Neural cell (in vitro differentiated cells): ENCODE results near the gene CLTRN. TPM values are rescaled to one million over a fixed set of nuclear protein-coding genes. Genes with fewer than 3 reads are reported as not detected.

Experiments
- H2AFZ ChIP-seq: fragments of 200-600, 300-800 bp; sonication (generic), shearing (Covaris generic); 2 replicates; pipeline ENCODE4 v1.6.0; 2014; ENCODE audit warnings: low read depth, mild to moderate bottlenecking, antibody characterized with exemption, low read length, moderate library complexity
- H3F3A ChIP-seq: fragments of 200-600 bp; shearing (Covaris generic); 2 replicates; pipeline ENCODE4 v1.6.1; 2016; ENCODE audit warnings: mild to moderate bottlenecking, moderate library complexity, mixed read lengths, antibody characterized with exemption, low read length; ENCODE audit not compliant: insufficient read depth, poor library complexity, severe bottlenecking
- H3K27ac ChIP-seq: fragments of 200-600, 300-800 bp; sonication (generic), shearing (Covaris generic); 2 replicates; pipeline ENCODE4 v1.5.1; 2014; ENCODE audit warnings: mild to moderate bottlenecking, low read length, moderate library complexity
- H3K27me3 ChIP-seq: fragments of 300-800, 200-600 bp; sonication (generic), shearing (Covaris generic); 2 replicates; pipeline ENCODE4 v1.6.0; 2014; ENCODE audit warnings: mild to moderate bottlenecking, low read depth, low read length, moderate library complexity; ENCODE audit not compliant: insufficient read depth
- H3K36me3 ChIP-seq: fragments of 300-800, 200-600 bp; sonication (generic), shearing (Covaris generic); 2 replicates; pipeline ENCODE4 v1.5.1; 2014; ENCODE audit warnings: mild to moderate bottlenecking, antibody characterized with exemption, low read length, moderate library complexity; ENCODE audit not compliant: insufficient read depth
- H3K4me2 ChIP-seq: fragments of 300-800, 200-600 bp; sonication (generic), shearing (Covaris generic); 2 replicates; pipeline ENCODE4 v1.6.0; 2014; ENCODE audit warnings: mild to moderate bottlenecking, low read length
- H3K4me3 ChIP-seq: fragments of 300-800, 200-600 bp; sonication (generic), shearing (Covaris generic); 2 replicates; pipeline ENCODE4 v1.5.1; 2014; ENCODE audit warnings: mild to moderate bottlenecking, low read length, moderate library complexity
- H3K79me2 ChIP-seq: fragments of 200-600 bp; shearing (Covaris generic); replicated peaks from 2 replicates; pipeline ENCODE4 v1.6.0; 2014; ENCODE audit warnings: mild to moderate bottlenecking, low read length, moderate library complexity; ENCODE audit not compliant: insufficient read depth
- H3K9ac ChIP-seq: fragments of 300-800, 200-600 bp; sonication (generic), shearing (Covaris generic); 2 replicates; pipeline ENCODE4 v1.6.1; 2016; ENCODE audit warnings: mild to moderate bottlenecking, low read length, mixed read lengths
- H3K9me2 ChIP-seq: fragments of 200-600 bp; shearing (Covaris generic); 2 replicates; pipeline ENCODE4 v1.6.1; 2016; ENCODE audit warnings: mild to moderate bottlenecking, low read length, mixed read lengths; ENCODE audit not compliant: insufficient read depth
- H3K9me3 ChIP-seq: fragments of 200-600, 300-800 bp; sonication (generic), shearing (Covaris generic); 2 replicates; pipeline ENCODE4 v1.6.1; 2016; ENCODE audit warnings: mild to moderate bottlenecking, mixed run types, low read length, moderate library complexity, mixed read lengths
- H4K20me1 ChIP-seq: fragments of 200-600 bp; shearing (Covaris generic); 2 replicates; pipeline ENCODE4 v1.6.1; 2016; ENCODE audit warnings: mild to moderate bottlenecking, mixed run types; ENCODE audit not compliant: insufficient read depth
- EP300 ChIP-seq: fragments of 450-650 bp; conservative IDR thresholded peaks from 2 replicates; pipeline ENCODE4 v1.6.1; 2014; ENCODE audit warnings: antibody characterized with exemption, mild to moderate bottlenecking, moderate library complexity; ENCODE audit not compliant: poor library complexity, severe bottlenecking
- EZH2 ChIP-seq: fragments of 200-600, 300-800 bp; shearing (Covaris generic), sonication (generic); IDR thresholded peaks from 2 replicates; pipeline ENCODE4 v1.6.1; 2014; ENCODE audit warnings: antibody characterized with exemption, low read length, borderline replicate concordance, mild to moderate bottlenecking; ENCODE audit not compliant: insufficient read depth, poor library complexity, severe bottlenecking
- MXI1 ChIP-seq: fragments of 450-650 bp; conservative IDR thresholded peaks from 2 replicates; pipeline ENCODE4 v1.6.1; 2014; ENCODE audit warnings: antibody characterized with exemption, mild to moderate bottlenecking; ENCODE audit not compliant: poor library complexity, severe bottlenecking
- POLR2AphosphoS5 ChIP-seq: IDR thresholded peaks from 2 replicates; pipeline ENCODE4 v1.6.1; 2012
- RAD21 ChIP-seq: fragments of 450-650 bp; conservative IDR thresholded peaks from 2 replicates; pipeline ENCODE4 v1.6.1; 2014; ENCODE audit warnings: antibody characterized with exemption, mild to moderate bottlenecking, moderate library complexity
- SMC3 ChIP-seq: fragments of 450-650 bp; conservative IDR thresholded peaks from 2 replicates; pipeline ENCODE4 v1.6.1; 2014; ENCODE audit warnings: antibody characterized with exemption, mild to moderate bottlenecking, moderate library complexity; ENCODE audit not compliant: poor library complexity
- TAF1 ChIP-seq: IDR thresholded peaks from 2 replicates; pipeline ENCODE4 v1.6.1; 2012; ENCODE audit warnings: low read depth
- polyA plus RNA-seq: library from polyadenylated mRNA; depleted of rRNA; stranded (reverse); fragments of >200 nt; gene quantifications from 2 replicates; pipeline ENCODE4 v1.2.3, GENCODE V29; 2014
- TF ChIP-seq, protein P1 (sequence below): IDR thresholded peaks from 2 replicates; pipeline ENCODE4 v1.6.1; 2012; ENCODE audit warnings: borderline replicate concordance
- TF ChIP-seq, protein P2 (sequence below): fragments of 450-650 bp; IDR thresholded peaks from 2 replicates; pipeline ENCODE4 v1.5.1; 2014; ENCODE audit warnings: antibody characterized with exemption, mild to moderate bottlenecking, moderate library complexity; ENCODE audit not compliant: poor library complexity, severe bottlenecking

The CLTRN gene
- polyA plus RNA-seq, 1 donor from 2014 or later: 2.2 TPM

DNA sequence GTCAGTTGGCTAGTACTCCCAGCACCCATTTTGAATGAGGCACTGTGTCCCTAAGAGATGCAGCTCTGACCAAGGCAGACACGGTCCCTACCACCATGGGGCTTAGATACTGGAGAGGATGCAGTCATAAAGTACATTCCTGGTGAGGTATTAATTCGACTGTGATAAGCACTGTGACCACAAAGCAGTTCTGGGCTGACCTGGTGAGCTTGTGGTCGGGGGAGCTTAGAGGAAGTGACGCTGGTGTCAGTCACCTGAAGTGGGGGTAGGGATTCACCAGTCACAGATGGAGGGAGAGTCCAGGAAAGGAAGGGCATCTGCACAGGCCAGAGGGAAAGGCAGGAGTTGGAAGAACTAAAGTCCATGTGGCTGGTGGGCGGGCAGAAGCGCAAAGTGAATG, 15.8 kb upstream of the CLTRN start:
- Histone ChIP-seq H3K27me3 (no peaks in the 10 kb centered on the region), H3K79me2 (peaks cover 25% of the 10 kb centered on the region), H4K20me1 (no peaks in the 10 kb centered on the region), H3F3A (no peaks in the 10 kb centered on the region), H2AFZ (no peak overlapping the region), H3K4me2 (no peak overlapping the region), H3K9ac (no peak overlapping the region), H3K36me3 (no peaks in the 10 kb centered on the region), H3K4me3 (no peak overlapping the region), H3K9me3 (no peaks in the 10 kb centered on the region), H3K9me2 (no peaks in the 10 kb centered on the region), H3K27ac (no peak overlapping the region)
- TF ChIP-seq EZH2: no peak

DNA sequence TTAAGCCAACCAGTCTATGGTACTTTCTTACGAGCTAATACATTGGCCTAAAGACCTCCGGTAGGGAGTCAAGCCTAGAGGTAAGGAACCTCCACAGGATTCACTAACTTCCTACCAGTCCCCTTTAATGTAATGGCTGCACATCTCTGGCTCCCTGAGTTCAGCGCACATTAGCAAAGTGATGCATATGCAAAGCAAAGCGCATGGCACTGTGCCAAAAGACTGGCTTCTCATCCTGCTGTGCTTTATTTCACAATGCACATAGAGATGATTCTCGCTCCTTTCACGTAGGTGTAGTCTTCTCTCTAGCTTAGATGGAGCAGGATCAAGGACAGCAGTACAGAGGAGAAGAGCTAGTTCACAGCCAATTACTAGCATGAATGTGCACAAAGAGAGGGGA, 14.6 kb upstream of the CLTRN start:
- H3K9ac ChIP-seq: no peak overlapping the region
- H3K79me2 ChIP-seq: peaks cover 25% of the 10 kb centered on the region
- H3F3A ChIP-seq: no peaks in the 10 kb centered on the region
- H3K27me3 ChIP-seq: no peaks in the 10 kb centered on the region
- H3K9me3 ChIP-seq: no peaks in the 10 kb centered on the region
- H3K9me2 ChIP-seq: no peaks in the 10 kb centered on the region
- H3K4me3 ChIP-seq: no peak overlapping the region
- H4K20me1 ChIP-seq: no peaks in the 10 kb centered on the region
- TF ChIP-seq EP300 (no peak), SMC3 (no peak), RAD21 (no peak), TAF1 (no peak), MXI1 (no peak), EZH2 (no peak), POLR2AphosphoS5 (no peak)
- TF ChIP-seq, protein P1, sequence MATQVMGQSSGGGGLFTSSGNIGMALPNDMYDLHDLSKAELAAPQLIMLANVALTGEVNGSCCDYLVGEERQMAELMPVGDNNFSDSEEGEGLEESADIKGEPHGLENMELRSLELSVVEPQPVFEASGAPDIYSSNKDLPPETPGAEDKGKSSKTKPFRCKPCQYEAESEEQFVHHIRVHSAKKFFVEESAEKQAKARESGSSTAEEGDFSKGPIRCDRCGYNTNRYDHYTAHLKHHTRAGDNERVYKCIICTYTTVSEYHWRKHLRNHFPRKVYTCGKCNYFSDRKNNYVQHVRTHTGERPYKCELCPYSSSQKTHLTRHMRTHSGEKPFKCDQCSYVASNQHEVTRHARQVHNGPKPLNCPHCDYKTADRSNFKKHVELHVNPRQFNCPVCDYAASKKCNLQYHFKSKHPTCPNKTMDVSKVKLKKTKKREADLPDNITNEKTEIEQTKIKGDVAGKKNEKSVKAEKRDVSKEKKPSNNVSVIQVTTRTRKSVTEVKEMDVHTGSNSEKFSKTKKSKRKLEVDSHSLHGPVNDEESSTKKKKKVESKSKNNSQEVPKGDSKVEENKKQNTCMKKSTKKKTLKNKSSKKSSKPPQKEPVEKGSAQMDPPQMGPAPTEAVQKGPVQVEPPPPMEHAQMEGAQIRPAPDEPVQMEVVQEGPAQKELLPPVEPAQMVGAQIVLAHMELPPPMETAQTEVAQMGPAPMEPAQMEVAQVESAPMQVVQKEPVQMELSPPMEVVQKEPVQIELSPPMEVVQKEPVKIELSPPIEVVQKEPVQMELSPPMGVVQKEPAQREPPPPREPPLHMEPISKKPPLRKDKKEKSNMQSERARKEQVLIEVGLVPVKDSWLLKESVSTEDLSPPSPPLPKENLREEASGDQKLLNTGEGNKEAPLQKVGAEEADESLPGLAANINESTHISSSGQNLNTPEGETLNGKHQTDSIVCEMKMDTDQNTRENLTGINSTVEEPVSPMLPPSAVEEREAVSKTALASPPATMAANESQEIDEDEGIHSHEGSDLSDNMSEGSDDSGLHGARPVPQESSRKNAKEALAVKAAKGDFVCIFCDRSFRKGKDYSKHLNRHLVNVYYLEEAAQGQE: no peak
- TF ChIP-seq, protein P2, sequence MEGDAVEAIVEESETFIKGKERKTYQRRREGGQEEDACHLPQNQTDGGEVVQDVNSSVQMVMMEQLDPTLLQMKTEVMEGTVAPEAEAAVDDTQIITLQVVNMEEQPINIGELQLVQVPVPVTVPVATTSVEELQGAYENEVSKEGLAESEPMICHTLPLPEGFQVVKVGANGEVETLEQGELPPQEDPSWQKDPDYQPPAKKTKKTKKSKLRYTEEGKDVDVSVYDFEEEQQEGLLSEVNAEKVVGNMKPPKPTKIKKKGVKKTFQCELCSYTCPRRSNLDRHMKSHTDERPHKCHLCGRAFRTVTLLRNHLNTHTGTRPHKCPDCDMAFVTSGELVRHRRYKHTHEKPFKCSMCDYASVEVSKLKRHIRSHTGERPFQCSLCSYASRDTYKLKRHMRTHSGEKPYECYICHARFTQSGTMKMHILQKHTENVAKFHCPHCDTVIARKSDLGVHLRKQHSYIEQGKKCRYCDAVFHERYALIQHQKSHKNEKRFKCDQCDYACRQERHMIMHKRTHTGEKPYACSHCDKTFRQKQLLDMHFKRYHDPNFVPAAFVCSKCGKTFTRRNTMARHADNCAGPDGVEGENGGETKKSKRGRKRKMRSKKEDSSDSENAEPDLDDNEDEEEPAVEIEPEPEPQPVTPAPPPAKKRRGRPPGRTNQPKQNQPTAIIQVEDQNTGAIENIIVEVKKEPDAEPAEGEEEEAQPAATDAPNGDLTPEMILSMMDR: no peak
- H3K4me2 ChIP-seq: no peak overlapping the region
- H3K36me3 ChIP-seq: no peaks in the 10 kb centered on the region
- H3K27ac ChIP-seq: no peak overlapping the region
- no peak overlapping the region for H2AFZ ChIP-seq

DNA sequence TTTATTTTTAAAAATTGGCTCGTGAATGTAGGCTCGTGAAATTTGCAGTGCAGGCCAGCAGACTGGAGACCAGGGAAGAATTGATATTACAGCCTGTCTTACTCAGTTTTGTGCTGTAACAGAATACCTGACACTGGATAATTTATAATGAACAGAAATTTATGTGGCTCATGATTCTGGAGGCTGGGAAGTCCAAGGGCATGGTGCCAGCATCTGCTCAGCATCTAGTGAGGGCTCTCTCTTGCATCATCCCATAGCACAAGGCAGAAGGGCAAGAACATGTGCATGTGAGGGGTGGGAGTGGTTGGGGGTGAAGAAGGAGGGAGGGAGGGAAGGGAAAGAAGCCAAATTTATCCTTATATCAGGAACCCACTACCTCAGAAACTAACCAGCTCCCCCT, 13.7 kb upstream of the CLTRN start:
- Histone ChIP-seq H3K4me3 (no peak overlapping the region), H2AFZ (no peak overlapping the region), H4K20me1 (no peaks in the 10 kb centered on the region), H3K9ac (no peak overlapping the region), H3K4me2 (no peak overlapping the region), H3K27ac (no peak overlapping the region), H3K9me3 (no peaks in the 10 kb centered on the region), H3K36me3 (no peaks in the 10 kb centered on the region), H3K9me2 (no peaks in the 10 kb centered on the region), H3K79me2 (peaks cover 25% of the 10 kb centered on the region), H3F3A (no peaks in the 10 kb centered on the region), H3K27me3 (no peaks in the 10 kb centered on the region)
- TF ChIP-seq, protein P2: no peak
- TF ChIP-seq EZH2: no peak
- TF ChIP-seq, protein P1: no peak
- TF ChIP-seq POLR2AphosphoS5: no peak
- no peak for TF ChIP-seq TAF1
- TF ChIP-seq SMC3: no peak
- TF ChIP-seq EP300: no peak
